Esophagus squamous epithelium (tissue), 5 donors: ENCODE measurements around the gene CHAD. TPM values are rescaled to one million over a fixed set of nuclear protein-coding genes. Genes with fewer than 3 reads are reported as not detected.
A peak's percentile ranks its signal among the peaks of the same experiment; 100 is the strongest.

Source experiments
- DNase-seq: peaks from one replicate; lab custom pipeline; 2025; lab: John Stamatoyannopoulos, UW
- H3K27ac ChIP-seq, 4 donors: fragments of 200-600 bp; sonication (generic); one replicate each; pipeline ENCODE4 v1.5.1; 2016 to 2019; ENCODE audit warnings: mild to moderate bottlenecking in 1 of 4
- H3K27me3 ChIP-seq, 4 donors: fragments of 200-600 bp; sonication (generic); 1 replicate in 3 of 4; 2 replicates in 1 of 4; pipeline versions ENCODE4 v1.5.1 to v1.6.0; 2017 to 2021; ENCODE audit warnings: antibody characterized with exemption in 1 of 4
- H3K36me3 ChIP-seq, 3 donors: fragments of 200-600 bp; sonication (generic); one replicate each; pipeline ENCODE4 v1.5.1; 2016 to 2019
- H3K4me1 ChIP-seq, 3 donors: fragments of 200-600 bp; sonication (generic); one replicate each; pipeline ENCODE4 v1.5.1; 2017 to 2019
- H3K4me3 ChIP-seq, 4 donors: fragments of 200-600 bp; sonication (generic); 1 replicate in 3 of 4; 2 replicates in 1 of 4; pipeline ENCODE4 v1.5.1; 2016 to 2019; ENCODE audit warnings: mild to moderate bottlenecking in 2 of 4, moderate library complexity in 1 of 4
- H3K9me3 ChIP-seq, 3 donors: fragments of 200-600 bp; sonication (generic); one replicate each; pipeline ENCODE4 v1.5.1; 2016 to 2019
- CTCF ChIP-seq, 6 experiments: fragments of 450-650 bp in 4 of 6; fragments of 200-600 bp in 2 of 6; sonication (generic) in 2 of 6; IDR thresholded peaks; one replicate each; pipeline ENCODE4 v1.5.1; 2016 to 2019; ENCODE audit warnings: antibody characterized with exemption in 6 of 6, mild to moderate bottlenecking in 4 of 6, moderate library complexity in 4 of 6
- POLR2A ChIP-seq, 4 donors: fragments of 450-650 bp; IDR thresholded peaks; one replicate each; pipeline ENCODE4 v1.6.1; 2017; ENCODE audit warnings: antibody characterized with exemption in 4 of 4, mild to moderate bottlenecking in 4 of 4, moderate library complexity in 3 of 4
- WGBS, 2 donors: methylation state at CpG; one replicate each; pipeline ENCODE4 v1.1.5; 2018; 5-methylcytosine and 5-hydroxymethylcytosine counted together
- intact Hi-C: fragments of 100-400 bp; cut with DNase I; formaldehyde crosslinking; loops from one replicate; pipeline ENCODE4 v1.15.0; 2022
- total RNA-seq, 4 donors: library from RNA; depleted of rRNA; stranded (reverse); fragments of >200 nt; gene quantifications; one replicate each; pipeline ENCODE4 v1.1.0, GENCODE V29; 2016
- donor health status: DM: yes; HTN: yes; CAD: no.

CHAD gene
- total RNA-seq, 4 donors from 2014 or later: 0.19 to 0.80 TPM; not detected in 2

- intact Hi-C loops: no loop called here
- WGBS, 2 donors: 14 to 21% methylated on average over 6 to 13 of the region's 66 CpGs
- no peaks in the 10 kb centered on the region for H3K36me3 ChIP-seq
- H3K4me1 ChIP-seq: peaks cover 8 to 46% (median 11%) of the 10 kb centered on the region in 3 donors
- H3K27ac ChIP-seq: peak within 1 kb of the TSS; percentile 75 to 85 (median 82)
- no peaks in the 10 kb centered on the region for H3K9me3 ChIP-seq
- no peaks in the 10 kb centered on the region for H3K27me3 ChIP-seq
- peak in 1 of 6 experiments; percentile 15 for TF ChIP-seq CTCF (IDR thresholded peaks at IDR 0.05)
- TF ChIP-seq POLR2A (IDR thresholded peaks at IDR 0.05): peak in 1 of 4 donors; percentile 39
- H3K4me3 ChIP-seq: peak within 1 kb of the TSS; percentile 54 to 75 (median 66)
- no peak for DNase-seq
These were observed 39.3 kb upstream of the CHAD start, which contains the start of gene MYCBPAP for GRCh38 chr17:50507871-50508572. MYCBPAP (plus strand) TSS chr17:50508439; CDS start chr17:50508675, 236 bp downstream.

- intact Hi-C loops: no loop called here
- no peaks in the 10 kb centered on the region for H3K9me3 ChIP-seq
- no peak overlapping the region for H3K4me3 ChIP-seq
- no peak overlapping the region for H3K27ac ChIP-seq
- TF ChIP-seq CTCF (IDR thresholded peaks at IDR 0.05): no peak
- TF ChIP-seq POLR2A (IDR thresholded peaks at IDR 0.05): no peak
- 64 to 90% methylated on average over 4 to 7 of the region's 7 CpGs for WGBS, 2 donors
- DNase-seq: no peak
- no peaks in the 10 kb centered on the region for H3K27me3 ChIP-seq
- H3K36me3 ChIP-seq: no peaks in the 10 kb centered on the region
- H3K4me1 ChIP-seq: peaks cover 8 to 42% (median 8%) of the 10 kb centered on the region in 3 donors
These were observed 37.6 kb upstream of the CHAD start for GRCh38 chr17:50506298-50506697.

- no peak for DNase-seq
- peak overlapping the region in 1 of 4 donors; percentile 9 for H3K27ac ChIP-seq
- WGBS, 2 donors: 40 to 51% methylated on average over 5 to 7 of the region's 7 CpGs
- no peak overlapping the region for H3K4me3 ChIP-seq
- TF ChIP-seq POLR2A (IDR thresholded peaks at IDR 0.05): no peak
- no peak for TF ChIP-seq CTCF (IDR thresholded peaks at IDR 0.05)
- H3K9me3 ChIP-seq: no peaks in the 10 kb centered on the region
- peaks cover 6 to 35% (median 8%) of the 10 kb centered on the region in 3 donors for H3K4me1 ChIP-seq
- no peaks in the 10 kb centered on the region for H3K36me3 ChIP-seq
- intact Hi-C loops: no loop called here
- H3K27me3 ChIP-seq: no peaks in the 10 kb centered on the region
These were observed 37.0 kb upstream of the CHAD start for GRCh38 chr17:50505591-50506130.

- intact Hi-C loops: no loop called here
- peaks cover 0 to 25% (median 0%) of the 10 kb centered on the region in 3 donors for H3K4me1 ChIP-seq
- no peak overlapping the region for H3K27ac ChIP-seq
- H3K9me3 ChIP-seq: no peaks in the 10 kb centered on the region
- no peak for TF ChIP-seq CTCF (IDR thresholded peaks at IDR 0.05)
- no peak for TF ChIP-seq POLR2A (IDR thresholded peaks at IDR 0.05)
- no peaks in the 10 kb centered on the region for H3K27me3 ChIP-seq
- no peak for DNase-seq
- 87 to 95% methylated on average over 4 to 6 of the region's 9 CpGs for WGBS, 2 donors
- H3K36me3 ChIP-seq: no peaks in the 10 kb centered on the region
- no peak overlapping the region for H3K4me3 ChIP-seq
These were observed 33.8 kb upstream of the CHAD start for GRCh38 chr17:50502301-50502990.

GRCh38 chr17:50501054-50501453 is 32.4 kb upstream of the CHAD start:
- Histone ChIP-seq H3K27me3 (no peaks in the 10 kb centered on the region), H3K27ac (no peak overlapping the region), H3K9me3 (no peaks in the 10 kb centered on the region), H3K4me1 (peaks cover 0 to 21% (median 0%) of the 10 kb centered on the region in 3 donors), H3K4me3 (no peak overlapping the region), H3K36me3 (no peaks in the 10 kb centered on the region)
- TF ChIP-seq CTCF (IDR thresholded peaks at IDR 0.05): peak in 4 of 6 experiments; percentile 24 to 43 (median 35)
- no peak for TF ChIP-seq POLR2A (IDR thresholded peaks at IDR 0.05)
- WGBS, 2 donors: 34 to 36% methylated on average over 5 of the region's 5 CpGs
- intact Hi-C loops: no loop called here
- DNase-seq: no peak
